HEK293 (cell line): ENCODE results near the gene CACNB3.
A peak's percentile ranks its signal among the peaks of the same experiment; 100 is the strongest.

ENCODE experiments used
- CTCF ChIA-PET: fragments of 350-600 bp; formaldehyde crosslinking; extraction: SDS; loops from one replicate; lab custom pipeline; 2021; ENCODE audit warnings: antibody characterized with exemption; lab: Yijun Ruan, JAX
- POLR2A ChIA-PET: fragments of 300-600 bp; formaldehyde crosslinking; extraction: SDS; loops from one replicate; lab custom pipeline; 2020; ENCODE audit warnings: antibody characterized with exemption, inconsistent platforms; lab: Yijun Ruan, JAX
- H3K27ac ChIP-seq: fragments of 200-500 bp; sonication (Bioruptor generic); 2 replicates; pipeline ENCODE4 v1.5.1; 2014; ENCODE audit warnings: low read depth, low read length, control low read depth, inconsistent platforms; ENCODE audit errors: extremely low read depth
- H3K36me3 ChIP-seq, 2 experiments: fragments of 200-500 bp in 1 of 2; sonication (Bioruptor generic) in 1 of 2; 1 replicate in 1 of 2; 2 replicates in 1 of 2; pipeline ENCODE4 v1.5.1; 2014 to 2017; ENCODE audit warnings: inconsistent platforms in 2 of 2, low read length in 2 of 2; ENCODE audit not compliant: control insufficient read depth in 2 of 2, insufficient read depth in 1 of 2
- H3K4me1 ChIP-seq: fragments of 200-500 bp; sonication (Bioruptor generic); 2 replicates; pipeline ENCODE4 v1.5.1; 2014; ENCODE audit warnings: mild to moderate bottlenecking, low read length, inconsistent platforms; ENCODE audit not compliant: control insufficient read depth, insufficient read depth
- H3K4me3 ChIP-seq: 2 replicates; pipeline ENCODE4 v1.5.1; 2011; ENCODE audit warnings: low read depth, mild to moderate bottlenecking, control low read depth, low read length, moderate library complexity
- H3K9me3 ChIP-seq: fragments of 200-500 bp; sonication (Bioruptor generic); 2 replicates; pipeline ENCODE4 v1.5.1; 2014; ENCODE audit warnings: low read depth, low read length, inconsistent platforms; ENCODE audit not compliant: control insufficient read depth, insufficient read depth
- EGR2 ChIP-seq: fragments of 450-650 bp; formaldehyde crosslinking; IDR thresholded peaks from 2 replicates; pipeline ENCODE4 v1.5.1; 2016; ENCODE audit warnings: low read depth, missing biosample characterization, missing genetic modification characterization
- GLIS1 ChIP-seq: fragments of 450-650 bp; formaldehyde crosslinking; IDR thresholded peaks from 2 replicates; pipeline ENCODE4 v1.5.1; 2016; ENCODE audit warnings: missing biosample characterization, missing genetic modification characterization
- MZF1 ChIP-seq: fragments of 450-650 bp; formaldehyde crosslinking; IDR thresholded peaks from 2 replicates; pipeline ENCODE4 v1.5.1; 2017; ENCODE audit warnings: missing biosample characterization, missing genetic modification characterization, borderline replicate concordance
- OSR2 ChIP-seq: fragments of 450-650 bp; formaldehyde crosslinking; IDR thresholded peaks from 2 replicates; pipeline ENCODE4 v1.5.1; 2016; ENCODE audit warnings: missing biosample characterization, missing genetic modification characterization
- REST ChIP-seq: fragments of 450-650 bp; formaldehyde crosslinking; IDR thresholded peaks from 2 replicates; pipeline ENCODE4 v1.5.1; 2016; ENCODE audit warnings: missing biosample characterization, missing genetic modification characterization
- WT1 ChIP-seq: fragments of 450-650 bp; formaldehyde crosslinking; IDR thresholded peaks from 2 replicates; pipeline ENCODE4 v1.5.1; 2016; ENCODE audit warnings: missing biosample characterization, missing genetic modification characterization
- ZBTB48 ChIP-seq: fragments of 450-650 bp; formaldehyde crosslinking; IDR thresholded peaks from 2 replicates; pipeline ENCODE4 v1.5.1; 2016; ENCODE audit warnings: missing biosample characterization, missing genetic modification characterization
- ZEB2 ChIP-seq: fragments of 450-650 bp; formaldehyde crosslinking; IDR thresholded peaks from 2 replicates; pipeline ENCODE4 v1.5.1; 2016; ENCODE audit warnings: missing biosample characterization, missing genetic modification characterization
- ZNF112 ChIP-seq: fragments of 450-650 bp; formaldehyde crosslinking; IDR thresholded peaks from 2 replicates; pipeline ENCODE4 v1.5.0; 2017; ENCODE audit warnings: missing biosample characterization, missing genetic modification characterization
- ZNF239 ChIP-seq: fragments of 450-650 bp; formaldehyde crosslinking; IDR thresholded peaks from 2 replicates; pipeline ENCODE4 v1.5.1; 2016; ENCODE audit warnings: missing biosample characterization, missing genetic modification characterization
- ZNF24 ChIP-seq: fragments of 450-650 bp; formaldehyde crosslinking; IDR thresholded peaks from 2 replicates; pipeline ENCODE4 v1.5.1; 2016; ENCODE audit warnings: missing biosample characterization, missing genetic modification characterization
- ZNF292 ChIP-seq: fragments of 450-650 bp; formaldehyde crosslinking; IDR thresholded peaks from 2 replicates; pipeline ENCODE4 v1.5.1; 2016; ENCODE audit warnings: low read depth, missing biosample characterization, missing genetic modification characterization, borderline replicate concordance
- ZNF335 ChIP-seq: fragments of 450-650 bp; formaldehyde crosslinking; conservative IDR thresholded peaks from 2 replicates; pipeline ENCODE4 v1.5.1; 2016; ENCODE audit warnings: missing biosample characterization, missing genetic modification characterization
- ZNF354C ChIP-seq: fragments of 450-650 bp; formaldehyde crosslinking; IDR thresholded peaks from 2 replicates; pipeline ENCODE4 v1.5.1; 2016; ENCODE audit warnings: missing biosample characterization, missing genetic modification characterization, low read depth, borderline replicate concordance
- ZNF416 ChIP-seq: fragments of 450-650 bp; formaldehyde crosslinking; IDR thresholded peaks from 2 replicates; pipeline ENCODE4 v1.5.1; 2016; ENCODE audit warnings: missing biosample characterization, missing genetic modification characterization
- ZNF426 ChIP-seq: fragments of 450-650 bp; formaldehyde crosslinking; IDR thresholded peaks from 2 replicates; pipeline ENCODE4 v1.5.1; 2017; ENCODE audit warnings: missing biosample characterization, missing genetic modification characterization, mild to moderate bottlenecking, inconsistent platforms, moderate library complexity
- ZNF488 ChIP-seq: fragments of 450-650 bp; formaldehyde crosslinking; IDR thresholded peaks from 2 replicates; pipeline ENCODE4 v1.5.1; 2016; ENCODE audit warnings: missing biosample characterization, missing genetic modification characterization
- ZNF501 ChIP-seq: fragments of 450-650 bp; formaldehyde crosslinking; IDR thresholded peaks from 2 replicates; pipeline ENCODE4 v1.5.1; 2016; ENCODE audit warnings: missing biosample characterization, missing genetic modification characterization
- ZNF510 ChIP-seq: fragments of 450-650 bp; formaldehyde crosslinking; IDR thresholded peaks from 2 replicates; pipeline ENCODE4 v1.5.1; 2018; ENCODE audit warnings: mild to moderate bottlenecking, missing genetic modification characterization, missing biosample characterization; ENCODE audit not compliant: insufficient replicate concordance
- ZNF830 ChIP-seq: fragments of 450-650 bp; IDR thresholded peaks from 2 replicates; pipeline ENCODE4 v1.5.0; 2018; ENCODE audit warnings: missing biosample characterization, missing genetic modification characterization, low read depth, mild to moderate bottlenecking, moderate library complexity
- ZNF843 ChIP-seq: fragments of 450-650 bp; formaldehyde crosslinking; IDR thresholded peaks from 2 replicates; pipeline ENCODE4 v1.5.1; 2016; ENCODE audit warnings: missing biosample characterization, missing genetic modification characterization
- TF ChIP-seq, protein P1 (sequence below): fragments of 450-650 bp; formaldehyde crosslinking; optimal IDR thresholded peaks from 2 replicates; pipeline ENCODE3; 2016; ENCODE audit warnings: missing biosample characterization, mild to moderate bottlenecking, missing genetic modification characterization
- TF ChIP-seq, protein P2 (sequence below): fragments of 450-650 bp; formaldehyde crosslinking; IDR thresholded peaks from 2 replicates; pipeline ENCODE4 v1.5.1; 2016; ENCODE audit warnings: missing biosample characterization, missing genetic modification characterization
- TF ChIP-seq, protein P3 (sequence below): sonication (generic); formaldehyde crosslinking; IDR thresholded peaks from 2 replicates; pipeline ENCODE4 v1.8.1; 2022; ENCODE audit warnings: mild to moderate bottlenecking, moderate library complexity, missing genetic modification reagents

The CACNB3 gene

GRCh38 chr12:48788854-48789775 is 29.2 kb upstream of the CACNB3 start, which contains the start of gene ADCY6 (continued):
- TF ChIP-seq, protein P1, sequence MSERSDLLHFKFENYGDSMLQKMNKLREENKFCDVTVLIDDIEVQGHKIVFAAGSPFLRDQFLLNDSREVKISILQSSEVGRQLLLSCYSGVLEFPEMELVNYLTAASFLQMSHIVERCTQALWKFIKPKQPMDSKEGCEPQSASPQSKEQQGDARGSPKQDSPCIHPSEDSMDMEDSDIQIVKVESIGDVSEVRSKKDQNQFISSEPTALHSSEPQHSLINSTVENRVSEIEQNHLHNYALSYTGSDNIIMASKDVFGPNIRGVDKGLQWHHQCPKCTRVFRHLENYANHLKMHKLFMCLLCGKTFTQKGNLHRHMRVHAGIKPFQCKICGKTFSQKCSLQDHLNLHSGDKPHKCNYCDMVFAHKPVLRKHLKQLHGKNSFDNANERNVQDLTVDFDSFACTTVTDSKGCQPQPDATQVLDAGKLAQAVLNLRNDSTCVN (tag by site-specific recombination), result peak; percentile 58
- peak; percentile 76 for TF ChIP-seq REST
- no peak for TF ChIP-seq ZNF830 (tag by site-specific recombination)
- TF ChIP-seq, protein P2, sequence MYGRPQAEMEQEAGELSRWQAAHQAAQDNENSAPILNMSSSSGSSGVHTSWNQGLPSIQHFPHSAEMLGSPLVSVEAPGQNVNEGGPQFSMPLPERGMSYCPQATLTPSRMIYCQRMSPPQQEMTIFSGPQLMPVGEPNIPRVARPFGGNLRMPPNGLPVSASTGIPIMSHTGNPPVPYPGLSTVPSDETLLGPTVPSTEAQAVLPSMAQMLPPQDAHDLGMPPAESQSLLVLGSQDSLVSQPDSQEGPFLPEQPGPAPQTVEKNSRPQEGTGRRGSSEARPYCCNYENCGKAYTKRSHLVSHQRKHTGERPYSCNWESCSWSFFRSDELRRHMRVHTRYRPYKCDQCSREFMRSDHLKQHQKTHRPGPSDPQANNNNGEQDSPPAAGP (tag by site-specific recombination), result 0 out of 2 replicates have a peak, but pooled peaks have one; percentile 14
- peak; percentile 45; the same call in 1 of the 2 replicates for TF ChIP-seq MZF1 (tag by site-specific recombination)
- peak; percentile 34; the same call in 1 of the 2 replicates for TF ChIP-seq EGR2 (tag by site-specific recombination)
- peak; percentile 13; the same call in 1 of the 2 replicates for TF ChIP-seq GLIS1 (tag by site-specific recombination)

DNA sequence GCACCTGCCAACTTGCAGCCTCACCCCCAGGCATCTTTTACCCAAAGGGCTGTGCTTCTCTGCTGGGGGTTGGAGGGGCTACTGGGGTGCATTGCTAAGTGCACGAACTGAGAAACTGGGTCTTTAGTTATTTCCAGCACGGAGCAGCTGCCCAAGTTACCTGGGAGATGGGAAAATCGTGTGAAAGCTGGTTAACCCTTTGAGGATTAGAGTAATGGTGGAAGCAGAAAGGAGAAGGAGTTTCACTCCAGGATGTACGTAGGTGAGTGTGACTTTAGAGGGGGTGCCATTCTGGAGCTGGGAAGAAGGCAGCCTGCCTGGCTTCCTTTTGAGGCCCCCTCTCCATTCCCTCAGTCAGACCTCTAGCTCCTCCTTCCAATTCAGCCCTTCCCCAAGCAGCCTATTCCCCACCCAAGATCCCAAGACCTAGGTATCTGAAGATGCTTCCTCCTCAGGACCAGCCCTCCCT is 28.4 kb upstream of the CACNB3 start:
- Histone ChIP-seq H3K4me3 (peak overlapping the region; percentile 77), H3K4me1 (peaks cover 6% of the 10 kb centered on the region), H3K36me3 (no peaks in the 10 kb centered on the region), H3K9me3 (no peaks in the 10 kb centered on the region), H3K27ac (no peak overlapping the region; the same call in 1 of the 2 replicates)
- ChIA-PET CTCF (interaction anchor here (0.6 to 2.1 kb wide), 5 partner anchors 25 to 204 kb away, joined by 3 to 12 read pairs (median 5); no protein-coding TSS in a partner anchor), POLR2A (interaction anchor here (0.6 to 1.8 kb wide), 6 partner anchors 11 to 977 kb away, joined by 3 to 6 read pairs (median 5); partner anchors contain the start of genes CCNT1 and DDX23)
- no peak for TF ChIP-seq ZNF843
- no peak for TF ChIP-seq ZNF416 (tag by site-specific recombination)
- TF ChIP-seq, protein P3, sequence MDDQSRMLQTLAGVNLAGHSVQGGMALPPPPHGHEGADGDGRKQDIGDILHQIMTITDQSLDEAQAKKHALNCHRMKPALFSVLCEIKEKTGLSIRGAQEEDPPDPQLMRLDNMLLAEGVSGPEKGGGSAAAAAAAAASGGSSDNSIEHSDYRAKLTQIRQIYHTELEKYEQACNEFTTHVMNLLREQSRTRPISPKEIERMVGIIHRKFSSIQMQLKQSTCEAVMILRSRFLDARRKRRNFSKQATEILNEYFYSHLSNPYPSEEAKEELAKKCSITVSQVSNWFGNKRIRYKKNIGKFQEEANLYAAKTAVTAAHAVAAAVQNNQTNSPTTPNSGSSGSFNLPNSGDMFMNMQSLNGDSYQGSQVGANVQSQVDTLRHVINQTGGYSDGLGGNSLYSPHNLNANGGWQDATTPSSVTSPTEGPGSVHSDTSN (CRISPR knock-in tag), result no peak
- no peak for TF ChIP-seq ZEB2 (tag by site-specific recombination)
- no peak for TF ChIP-seq ZNF112
- TF ChIP-seq ZNF24 (tag by site-specific recombination), result no peak
- TF ChIP-seq ZNF426 (tag by site-specific recombination), result no peak
- peak; percentile 97 for TF ChIP-seq ZNF335
- TF ChIP-seq ZNF501 (tag by site-specific recombination), result no peak
- no peak for TF ChIP-seq ZNF239 (tag by site-specific recombination)
- no peak for TF ChIP-seq WT1 (tag by site-specific recombination)
- no peak for TF ChIP-seq OSR2
- TF ChIP-seq ZNF488, result no peak
- TF ChIP-seq ZNF510 (tag by site-specific recombination), result no peak
- no peak for TF ChIP-seq ZNF292 (tag by site-specific recombination)
- TF ChIP-seq ZBTB48 (tag by site-specific recombination), result no peak
- TF ChIP-seq ZNF354C, result no peak
